H1 (cell line): ENCODE measurements around the gene IRX4. TPM values are rescaled to one million over a fixed set of nuclear protein-coding genes. Genes with fewer than 3 reads are reported as not detected.

ENCODE experiments used
- CTCF ChIA-PET: fragments of 300-600 bp; sonication (Branson Sonifier 250); formaldehyde crosslinking; loops from one replicate; lab custom pipeline; 2021; ENCODE audit not compliant: partially characterized antibody; lab: Charles Lee
- POLR2A ChIA-PET: fragments of 300-600 bp; sonication (Branson Sonifier 250); formaldehyde crosslinking; loops from one replicate; lab custom pipeline; 2021; ENCODE audit warnings: inconsistent platforms; ENCODE audit not compliant: partially characterized antibody; lab: Charles Lee
- DNase-seq, 2 experiments: peaks; one replicate each; pipeline versions ENCODE4 v3.0.0 to v3.0.0-alpha.2; 2010 to 2022; ENCODE audit warnings: low spot score in 2 of 2, low read depth in 1 of 2, mixed read lengths in 1 of 2
- FAIRE-seq: peaks from 2 replicates; lab custom pipeline; 2011; peaks lifted over from hg19 to GRCh38; lab: Jason Lieb, UNC
- H2AFZ ChIP-seq: 2 replicates; pipeline ENCODE4 v1.8.1; 2012; ENCODE audit warnings: low read length, inconsistent platforms
- H2AK5ac ChIP-seq: 2 replicates; pipeline ENCODE4 v1.6.1; 2013; ENCODE audit warnings: low read depth, low read length
- H2BK120ac ChIP-seq: replicated peaks from 2 replicates; pipeline ENCODE3; 2013; ENCODE audit warnings: low read depth, low read length, inconsistent platforms
- H2BK12ac ChIP-seq: 2 replicates; pipeline ENCODE4 v1.6.1; 2013; ENCODE audit warnings: low read depth, low read length
- H2BK15ac ChIP-seq: 2 replicates; pipeline ENCODE4 v1.6.1; 2013; ENCODE audit warnings: low read length
- H2BK20ac ChIP-seq: 2 replicates; pipeline ENCODE4 v1.6.1; 2013; ENCODE audit warnings: low read length
- H2BK5ac ChIP-seq: 2 replicates; pipeline ENCODE4 v1.6.1; 2013; ENCODE audit warnings: low read depth, low read length
- H3K14ac ChIP-seq: 2 replicates; pipeline ENCODE4 v1.6.1; 2013; ENCODE audit warnings: inconsistent platforms; ENCODE audit not compliant: insufficient read length
- H3K18ac ChIP-seq: 2 replicates; pipeline ENCODE4 v1.6.1; 2013; ENCODE audit warnings: low read length; ENCODE audit errors: extremely low read depth
- H3K23ac ChIP-seq: 2 replicates; pipeline ENCODE4 v1.6.1; 2013; ENCODE audit warnings: inconsistent platforms; ENCODE audit not compliant: insufficient read length
- H3K23me2 ChIP-seq: 2 replicates; pipeline ENCODE4 v1.6.1; 2013; ENCODE audit warnings: low read depth, low read length
- H3K27ac ChIP-seq: 2 replicates; pipeline ENCODE4 v1.6.1; 2011; ENCODE audit warnings: low read depth, low read length, inconsistent platforms
- H3K27me3 ChIP-seq, 4 experiments: replicated peaks in 1 of 4; 1 replicate in 1 of 4; 2 replicates in 3 of 4; pipeline versions ENCODE4 v1.6.1 to v1.8.1; 2011 to 2013; ENCODE audit warnings: low read length in 3 of 4, mild to moderate bottlenecking in 3 of 4, inconsistent platforms in 2 of 4, mixed read lengths in 2 of 4, moderate library complexity in 1 of 4; ENCODE audit not compliant: control insufficient read depth in 3 of 4, insufficient read depth in 3 of 4; ENCODE audit errors: extremely low read depth in 1 of 4
- H3K36me3 ChIP-seq, 4 experiments: 2 replicates each; pipeline versions ENCODE4 v1.6.1 to v1.8.1; 2011 to 2013; ENCODE audit warnings: mild to moderate bottlenecking in 4 of 4, low read length in 3 of 4, moderate library complexity in 2 of 4, control low read depth in 1 of 4, inconsistent platforms in 1 of 4; ENCODE audit not compliant: insufficient read depth in 4 of 4, control insufficient read depth in 2 of 4
- H3K4ac ChIP-seq: replicated peaks from 2 replicates; pipeline ENCODE3; 2013; ENCODE audit warnings: low read length, low read depth, mixed read lengths, inconsistent platforms; ENCODE audit not compliant: insufficient read length
- H3K4me1 ChIP-seq, 4 experiments: replicated peaks in 1 of 4; 1 replicate in 1 of 4; 2 replicates in 3 of 4; pipeline versions ENCODE4 v1.6.1 to v1.8.1; 2011 to 2013; ENCODE audit warnings: low read length in 3 of 4, inconsistent platforms in 2 of 4, mixed read lengths in 1 of 4; ENCODE audit not compliant: insufficient read depth in 4 of 4, control insufficient read depth in 3 of 4
- H3K4me2 ChIP-seq, 2 experiments: 2 replicates each; pipeline versions ENCODE4 v1.6.1 to v1.8.1; 2011 to 2013; ENCODE audit warnings: low read depth in 2 of 2, low read length in 2 of 2, control low read depth in 1 of 2, inconsistent platforms in 1 of 2, mild to moderate bottlenecking in 1 of 2; ENCODE audit not compliant: insufficient read depth in 1 of 2
- H3K4me3 ChIP-seq, 4 experiments: fragments of 200-600, 300-600 bp in 1 of 4; sonication (generic), shearing (Covaris generic), sonication (Bioruptor Twin) in 1 of 4; 2 replicates each; pipeline versions ENCODE4 v1.5.1 to v1.8.1; 2011 to 2016; ENCODE audit warnings: low read length in 4 of 4, low read depth in 3 of 4, control low read depth in 2 of 4, inconsistent platforms in 2 of 4, mild to moderate bottlenecking in 2 of 4, mixed read lengths in 1 of 4, moderate library complexity in 1 of 4; ENCODE audit not compliant: insufficient read depth in 2 of 4; ENCODE audit errors: extremely low read depth in 1 of 4
- H3K56ac ChIP-seq: replicated peaks from 2 replicates; pipeline ENCODE3; 2013; ENCODE audit warnings: low read depth, mild to moderate bottlenecking, mixed read lengths, low read length, inconsistent platforms; ENCODE audit not compliant: insufficient read length
- H3K79me1 ChIP-seq: 2 replicates; pipeline ENCODE4 v1.6.1; 2013; ENCODE audit warnings: low read depth, low read length, control low read depth
- H3K79me2 ChIP-seq, 2 experiments: 2 replicates each; pipeline versions ENCODE4 v1.6.1 to v1.8.1; 2012 to 2013; ENCODE audit warnings: low read length in 2 of 2, mild to moderate bottlenecking in 2 of 2, inconsistent platforms in 1 of 2; ENCODE audit not compliant: insufficient read depth in 2 of 2, control insufficient read depth in 1 of 2
- H3K9ac ChIP-seq, 4 experiments: replicated peaks in 1 of 4; 1 replicate in 1 of 4; 2 replicates in 3 of 4; pipeline versions ENCODE4 v1.6.1 to v1.8.1; 2011 to 2013; ENCODE audit warnings: low read depth in 3 of 4, low read length in 3 of 4, control low read depth in 2 of 4, mild to moderate bottlenecking in 2 of 4, moderate library complexity in 2 of 4, inconsistent platforms in 1 of 4; ENCODE audit errors: extremely low read depth in 1 of 4
- H3K9me3 ChIP-seq, 2 experiments: 2 replicates each; pipeline versions ENCODE4 v1.6.1 to v1.8.1; 2012 to 2013; ENCODE audit warnings: mild to moderate bottlenecking in 2 of 2, moderate library complexity in 2 of 2, control low read depth in 1 of 2, inconsistent platforms in 1 of 2, low read depth in 1 of 2, low read length in 1 of 2, mixed read lengths in 1 of 2; ENCODE audit not compliant: insufficient read depth in 2 of 2
- H4K20me1 ChIP-seq, 2 experiments: replicated peaks in 1 of 2; 2 replicates each; pipeline versions ENCODE3 to v1.8.1; 2011 to 2013; ENCODE audit warnings: inconsistent platforms in 2 of 2, low read length in 2 of 2, mild to moderate bottlenecking in 1 of 2; ENCODE audit not compliant: insufficient read depth in 2 of 2, control insufficient read depth in 1 of 2
- H4K5ac ChIP-seq: 2 replicates; pipeline ENCODE4 v1.6.1; 2013; ENCODE audit warnings: low read length, low read depth, mixed read lengths, inconsistent platforms; ENCODE audit not compliant: insufficient read length
- H4K8ac ChIP-seq: 2 replicates; pipeline ENCODE4 v1.8.0; 2013; ENCODE audit warnings: mild to moderate bottlenecking, moderate library complexity, low read length, inconsistent platforms; ENCODE audit not compliant: insufficient read depth; ENCODE audit errors: extremely low read depth
- H4K91ac ChIP-seq: replicated peaks from 2 replicates; pipeline ENCODE3; 2013; ENCODE audit warnings: low read length, mixed read lengths, inconsistent platforms; ENCODE audit not compliant: insufficient read length
- ASH2L ChIP-seq: fragments of 200-600, 300-600 bp; sonication (generic); IDR thresholded peaks from one replicate; pipeline ENCODE4 v1.7.1; 2017; ENCODE audit warnings: low read length
- EZH2 ChIP-seq: fragments of 200-600 bp; sonication (generic); IDR thresholded peaks from 2 replicates; pipeline ENCODE4 v1.7.1; 2012; ENCODE audit warnings: low read depth, mild to moderate bottlenecking, moderate library complexity, low read length, inconsistent platforms; ENCODE audit not compliant: severe bottlenecking
- SUZ12 ChIP-seq: fragments of 200-600 bp; sonication (generic); IDR thresholded peaks from 2 replicates; pipeline ENCODE4 v1.6.1; 2012; ENCODE audit warnings: mild to moderate bottlenecking, inconsistent platforms, low read length, moderate library complexity, mixed read lengths
- WGBS, 2 experiments: shearing (Covaris generic) in 1 of 2; methylation state at CpG; one replicate each; pipeline versions ENCODE4 v1.1.6 to v1.1.7; 2013 to 2015; ENCODE audit warnings: low lambda C conversion rate in 2 of 2, mixed read lengths in 2 of 2, inconsistent platforms in 1 of 2, low coverage in 1 of 2, missing lambda C conversion rate in 1 of 2; ENCODE audit not compliant: insufficient replicate concordance in 2 of 2, insufficient coverage in 1 of 2, insufficient read length in 1 of 2; ENCODE audit errors: extremely low coverage in 1 of 2, missing lambda C conversion rate in 1 of 2; 5-methylcytosine and 5-hydroxymethylcytosine counted together
- polyA plus RNA-seq, 7 experiments: library from polyadenylated mRNA; depleted of rRNA in 3 of 7; stranded (reverse) in 5 of 7; unstranded in 2 of 7; fragments of >200 nt in 5 of 7; fragments of 200-250 nt in 2 of 7; gene quantifications; 1 replicate in 5 of 7; 2 replicates in 1 of 7; 4 replicates in 1 of 7; pipeline versions ENCODE4 v1.2.1 to v1.2.3, GENCODE V29; 2011 to 2013; ENCODE audit warnings: missing spikeins in 2 of 7, mixed read lengths in 2 of 7
- total RNA-seq: library from RNA; stranded (reverse); fragmentation: NEBNext Ultra II Directional; extraction: Animal tissue kit (Norgen Biotek cat#: 25700); gene quantifications from 2 replicates; pipeline ENCODE4 v1.2.1, GENCODE V29; 2021
- TF ChIP-seq, protein P1 (sequence below): IDR thresholded peaks from 2 replicates; pipeline ENCODE4 v1.6.1; 2012; ENCODE audit warnings: low read length, inconsistent platforms

The IRX4 gene
- total and polyA plus RNA-seq, 2 of the 8 experiments (the other 6 are each of a cell fraction or from before 2014, with no cell fraction given): 0.45 to 1.2 TPM

GRCh38 chr5:1856596-1857255 lies 26.0 kb downstream of the IRX4 start:
- no peak overlapping the region for H2BK5ac ChIP-seq
- no peak overlapping the region for H3K56ac ChIP-seq
- no peaks in the 10 kb centered on the region for H3K79me1 ChIP-seq
- H3K4me1 ChIP-seq: peaks cover 0 to 3% (median 3%) of the 10 kb centered on the region in 4 experiments; a peak in 5 of 7 replicates
- no peak overlapping the region for H3K9ac ChIP-seq
- no peak for DNase-seq
- no peak overlapping the region for H2BK12ac ChIP-seq
- H2BK20ac ChIP-seq: no peak overlapping the region
- no peaks in the 10 kb centered on the region for H3K79me2 ChIP-seq
- no peaks in the 10 kb centered on the region for H4K20me1 ChIP-seq
- no peaks in the 10 kb centered on the region for H3K9me3 ChIP-seq
- 0 out of 2 replicates have a peak overlapping the region, but pooled peaks have one; percentile 19 for H4K8ac ChIP-seq
- ChIA-PET CTCF (no interaction called here), POLR2A (interaction anchor here (1.5 kb wide), 1 partner anchor 24 kb away, joined by 4 read pairs; no protein-coding TSS in a partner anchor)
- H3K4me2 ChIP-seq: no peak overlapping the region
- no peak overlapping the region for H3K27ac ChIP-seq
- no peak overlapping the region for H4K5ac ChIP-seq
- no peak overlapping the region for H2BK15ac ChIP-seq
- WGBS, 2 experiments: 94% methylated on average over 12 of the region's 49 CpGs; no CpG with 5 or more reads in 1 of the 2 experiments
- H3K23ac ChIP-seq: no peak overlapping the region
- H2AFZ ChIP-seq: no peak overlapping the region
- no peak overlapping the region for H3K4ac ChIP-seq
- H4K91ac ChIP-seq: no peak overlapping the region
- peaks cover under 1% of the 10 kb centered on the region; the same call in 1 of the 2 replicates for H3K23me2 ChIP-seq
- no peak overlapping the region for H3K14ac ChIP-seq
- H3K18ac ChIP-seq: no peak overlapping the region
- H2BK120ac ChIP-seq: no peak overlapping the region
- H3K36me3 ChIP-seq: no peaks in the 10 kb centered on the region
- no peak overlapping the region for H3K4me3 ChIP-seq
- H3K27me3 ChIP-seq: peaks cover 4 to 54% (median 34%) of the 10 kb centered on the region in 4 experiments
- no peak for FAIRE-seq
- H2AK5ac ChIP-seq: no peak overlapping the region
- TF ChIP-seq, protein P1, sequence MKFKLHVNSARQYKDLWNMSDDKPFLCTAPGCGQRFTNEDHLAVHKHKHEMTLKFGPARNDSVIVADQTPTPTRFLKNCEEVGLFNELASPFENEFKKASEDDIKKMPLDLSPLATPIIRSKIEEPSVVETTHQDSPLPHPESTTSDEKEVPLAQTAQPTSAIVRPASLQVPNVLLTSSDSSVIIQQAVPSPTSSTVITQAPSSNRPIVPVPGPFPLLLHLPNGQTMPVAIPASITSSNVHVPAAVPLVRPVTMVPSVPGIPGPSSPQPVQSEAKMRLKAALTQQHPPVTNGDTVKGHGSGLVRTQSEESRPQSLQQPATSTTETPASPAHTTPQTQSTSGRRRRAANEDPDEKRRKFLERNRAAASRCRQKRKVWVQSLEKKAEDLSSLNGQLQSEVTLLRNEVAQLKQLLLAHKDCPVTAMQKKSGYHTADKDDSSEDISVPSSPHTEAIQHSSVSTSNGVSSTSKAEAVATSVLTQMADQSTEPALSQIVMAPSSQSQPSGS: no peak
- TF ChIP-seq EZH2: peak; percentile 30
- 0 out of 2 replicates have a peak, but pooled peaks have one; percentile 15 for TF ChIP-seq SUZ12
- no peak for TF ChIP-seq ASH2L
